Measurements from ENCODE around the gene FREM3.
"Not testable (repeated sequence)": the region's sequence is repeated elsewhere in the genome, so short reads cannot be mapped to it uniquely, and the experiment has no call there.

The FREM3 gene

GRCh38 chr4:143700416-143701352 is at the start of gene FREM3:
Gene FREM3, minus strand, starts transcription at chr4:143700675. Its CDS starts 0 bp downstream, at chr4:143700675.
- peak; percentile 18 for DNase-seq (ENCODE audit: low spot score)

- no peak for DNase-seq (ENCODE audit: low spot score)
Observed at GRCh38 chr4:143745874-143746273, 45.4 kb upstream of the FREM3 start.

GRCh38 chr4:143743591-143743990 is 43.1 kb upstream of the FREM3 start:
- no peak for DNase-seq (ENCODE audit: low spot score)

GRCh38 chr4:143742834-143743233 is 42.4 kb upstream of the FREM3 start:
- DNase-seq (ENCODE audit: low spot score): no peak

GRCh38 chr4:143736861-143737260 is 36.4 kb upstream of the FREM3 start:
- DNase-seq (ENCODE audit: low spot score): no peak

GRCh38 chr4:143736061-143736460 is 35.6 kb upstream of the FREM3 start:
- DNase-seq (ENCODE audit: low spot score): not testable (repeated sequence)

GRCh38 chr4:143728166-143728565 is 27.7 kb upstream of the FREM3 start:
- peak; percentile 75 for DNase-seq (ENCODE audit: low spot score)

GRCh38 chr4:143726714-143727113 is 26.2 kb upstream of the FREM3 start:
- DNase-seq (ENCODE audit: low spot score): no peak

- DNase-seq (ENCODE audit: low spot score): peak; percentile 52
Observed at GRCh38 chr4:143721317-143721716, 20.8 kb upstream of the FREM3 start.

- not testable (repeated sequence) for DNase-seq (ENCODE audit: low spot score)
Observed at GRCh38 chr4:143718748-143719147, 18.3 kb upstream of the FREM3 start.

GRCh38 chr4:143713955-143714625 is 13.6 kb upstream of the FREM3 start:
- no peak for DNase-seq (ENCODE audit: low spot score)

- DNase-seq (ENCODE audit: low spot score): no peak
Observed at GRCh38 chr4:143713553-143713952, 13.1 kb upstream of the FREM3 start.

GRCh38 chr4:143712155-143712550 is 11.7 kb upstream of the FREM3 start:
- DNase-seq (ENCODE audit: low spot score): no peak

- DNase-seq (ENCODE audit: low spot score): no peak
Observed at GRCh38 chr4:143711543-143712154, 11.2 kb upstream of the FREM3 start.

- no peak for DNase-seq (ENCODE audit: low spot score)
Observed at GRCh38 chr4:143701365-143701764, 890 bp upstream of the FREM3 start.

GRCh38 chr4:143700046-143700415 is 444 bp downstream of the FREM3 start:
- DNase-seq (ENCODE audit: low spot score): peak; percentile 73

GRCh38 chr4:143699331-143700045 is 987 bp downstream of the FREM3 start:
- DNase-seq (ENCODE audit: low spot score): no peak

GRCh38 chr4:143693856-143694255 is 6.6 kb downstream of the FREM3 start:
- DNase-seq (ENCODE audit: low spot score): no peak

- no peak for DNase-seq (ENCODE audit: low spot score)
Observed at GRCh38 chr4:143692241-143692640, 8.2 kb downstream of the FREM3 start.

- DNase-seq (ENCODE audit: low spot score): no peak
Observed at GRCh38 chr4:143679434-143679833, 21.0 kb downstream of the FREM3 start.

GRCh38 chr4:143673629-143674028 is 26.8 kb downstream of the FREM3 start:
- DNase-seq (ENCODE audit: low spot score): not testable (repeated sequence)

- no peak for DNase-seq (ENCODE audit: low spot score)
Observed at GRCh38 chr4:143668930-143669552, 31.4 kb downstream of the FREM3 start.
